Measurements from ENCODE around the gene ANKRD55. TPM values are rescaled to one million over a fixed set of nuclear protein-coding genes. Genes with fewer than 3 reads are reported as not detected.
A peak's percentile ranks its signal among the peaks of the same experiment; 100 is the strongest.

Gene ANKRD55
- total and polyA plus RNA-seq, 2 donors from 2014 or later = 0.26 to 1.2 TPM

GRCh38 chr5:56088967-56089829 lies 143.9 kb downstream of the ANKRD55 start:
- H3K27me3 ChIP-seq (ENCODE audit: control insufficient read depth, insufficient read depth, low read length) = no peaks in the 10 kb centered on the region
- DNase-seq (no peak), FAIRE-seq (no peak)
- H3K4me3 ChIP-seq (ENCODE audit: low read length in 3 of 3) = no peak overlapping the region
- H3K36me3 ChIP-seq (ENCODE audit: control insufficient read depth in 2 of 3, insufficient read depth in 3 of 3, low read length in 3 of 3) = no peaks in the 10 kb centered on the region
- no peak overlapping the region for H3K9ac ChIP-seq (ENCODE audit: low read length in 3 of 3)
- H3K27ac ChIP-seq (ENCODE audit: low read depth in 2 of 2, low read length in 2 of 2) = peak overlapping the region in 1 of 2 donors; percentile 7
- peaks cover 0 to 12% (median 10%) of the 10 kb centered on the region in 3 donors for H3K4me1 ChIP-seq (ENCODE audit: control insufficient read depth in 2 of 3, insufficient read depth in 2 of 3, low read depth in 1 of 3, low read length in 3 of 3)
- intact Hi-C loops (cut with DNase I) = no loop called here
- TF ChIP-seq CTCF (IDR thresholded peaks at IDR 0.05; ENCODE audit: borderline replicate concordance, extremely low read depth, insufficient read depth) = no peak
- no peaks in the 10 kb centered on the region for H3K9me3 ChIP-seq (ENCODE audit: control insufficient read depth in 2 of 3, insufficient read depth in 1 of 3, low read length in 3 of 3)

- FAIRE-seq (no peak), DNase-seq (no peak)
- H3K27me3 ChIP-seq (ENCODE audit: control insufficient read depth, insufficient read depth, low read length) = no peaks in the 10 kb centered on the region
- no peak for TF ChIP-seq CTCF (IDR thresholded peaks at IDR 0.05; ENCODE audit: borderline replicate concordance, extremely low read depth, insufficient read depth)
- peaks cover 0 to 12% (median 10%) of the 10 kb centered on the region in 3 donors for H3K4me1 ChIP-seq (ENCODE audit: control insufficient read depth in 2 of 3, insufficient read depth in 2 of 3, low read depth in 1 of 3, low read length in 3 of 3)
- H3K9ac ChIP-seq (ENCODE audit: low read length in 3 of 3) = no peak overlapping the region
- no peaks in the 10 kb centered on the region for H3K9me3 ChIP-seq (ENCODE audit: control insufficient read depth in 2 of 3, insufficient read depth in 1 of 3, low read length in 3 of 3)
- H3K36me3 ChIP-seq (ENCODE audit: control insufficient read depth in 2 of 3, insufficient read depth in 3 of 3, low read length in 3 of 3) = no peaks in the 10 kb centered on the region
- intact Hi-C loops (cut with DNase I) = no loop called here
- H3K4me3 ChIP-seq (ENCODE audit: low read length in 3 of 3) = no peak overlapping the region
- H3K27ac ChIP-seq (ENCODE audit: low read depth in 2 of 2, low read length in 2 of 2) = peak overlapping the region in 1 of 2 donors; percentile 7
Observed at GRCh38 chr5:56088431-56088949, 144.6 kb downstream of the ANKRD55 start.

- Histone ChIP-seq H3K9me3 (ENCODE audit: control insufficient read depth in 2 of 3, insufficient read depth in 1 of 3, low read length in 3 of 3) (no peaks in the 10 kb centered on the region), H3K4me3 (ENCODE audit: low read length in 3 of 3) (no peak overlapping the region), H3K27me3 (ENCODE audit: control insufficient read depth, insufficient read depth, low read length) (no peaks in the 10 kb centered on the region), H3K36me3 (ENCODE audit: control insufficient read depth in 2 of 3, insufficient read depth in 3 of 3, low read length in 3 of 3) (no peaks in the 10 kb centered on the region), H3K9ac (ENCODE audit: low read length in 3 of 3) (no peak overlapping the region), H3K4me1 (ENCODE audit: control insufficient read depth in 2 of 3, insufficient read depth in 2 of 3, low read depth in 1 of 3, low read length in 3 of 3) (peaks cover 0 to 12% (median 7%) of the 10 kb centered on the region in 3 donors), H3K27ac (ENCODE audit: low read depth in 2 of 2, low read length in 2 of 2) (peak overlapping the region in 1 of 2 donors; percentile 3)
- intact Hi-C loops (cut with DNase I) = no loop called here
- FAIRE-seq (no peak), DNase-seq (peak in 1 of 5 donors; percentile 47)
- no peak for TF ChIP-seq CTCF (IDR thresholded peaks at IDR 0.05; ENCODE audit: borderline replicate concordance, extremely low read depth, insufficient read depth)
Observed at GRCh38 chr5:56085193-56085592, 147.9 kb downstream of the ANKRD55 start.

Data from kidney (tissue), 14 donors.